KMS-11 (cell line): ENCODE results near the gene GARNL3.

Experiments used
- H2AFZ ChIP-seq: fragments of 200-600 bp; sonication (generic); 2 replicates; pipeline ENCODE4 v1.6.1; 2016; ENCODE audit warnings: antibody characterized with exemption, mixed run types, low read depth
- H3K27ac ChIP-seq: fragments of 200-600 bp; sonication (generic); 2 replicates; pipeline ENCODE4 v1.6.1; 2016; ENCODE audit warnings: mild to moderate bottlenecking, mixed run types
- H3K27me3 ChIP-seq: fragments of 200-600 bp; sonication (generic); 2 replicates; pipeline ENCODE4 v1.6.1; 2017; ENCODE audit warnings: mild to moderate bottlenecking, low read depth, mixed run types, moderate library complexity; ENCODE audit not compliant: insufficient read depth
- H3K36me3 ChIP-seq: fragments of 200-600 bp; sonication (generic); 2 replicates; pipeline ENCODE4 v1.6.1; 2017; ENCODE audit warnings: mild to moderate bottlenecking, mixed run types; ENCODE audit not compliant: insufficient read depth
- H3K4me1 ChIP-seq: fragments of 200-600 bp; sonication (generic); 2 replicates; pipeline ENCODE4 v1.6.1; 2016; ENCODE audit warnings: mild to moderate bottlenecking, low read depth, mixed run types; ENCODE audit not compliant: poor library complexity, severe bottlenecking
- H3K4me2 ChIP-seq: fragments of 200-600 bp; sonication (generic); 2 replicates; pipeline ENCODE4 v1.7.0; 2016; ENCODE audit warnings: mild to moderate bottlenecking, mixed run types
- H3K4me3 ChIP-seq: fragments of 200-600 bp; sonication (generic); IDR thresholded peaks from 2 replicates; pipeline ENCODE4 v1.6.1; 2017; ENCODE audit warnings: low read depth, low read length, mixed read lengths; ENCODE audit not compliant: insufficient read depth
- H3K79me2 ChIP-seq: fragments of 200-600 bp; sonication (generic); 2 replicates; pipeline ENCODE4 v1.6.1; 2016; ENCODE audit warnings: low read depth, mixed run types; ENCODE audit not compliant: insufficient read depth
- H3K9ac ChIP-seq: fragments of 200-600 bp; sonication (generic); 2 replicates; pipeline ENCODE4 v1.6.1; 2016; ENCODE audit warnings: mild to moderate bottlenecking, mixed run types
- H4K20me1 ChIP-seq: fragments of 200-600 bp; sonication (generic); 2 replicates; pipeline ENCODE4 v1.6.1; 2016; ENCODE audit warnings: mild to moderate bottlenecking, mixed run types; ENCODE audit not compliant: insufficient read depth
- TF ChIP-seq, protein P1 (sequence below): fragments of 200-600 bp; sonication (generic); conservative IDR thresholded peaks from 2 replicates; pipeline ENCODE4 v1.6.1; 2017; ENCODE audit warnings: low read depth, mild to moderate bottlenecking, antibody characterized with exemption, low read length, moderate library complexity, mixed read lengths

Gene GARNL3

DNA sequence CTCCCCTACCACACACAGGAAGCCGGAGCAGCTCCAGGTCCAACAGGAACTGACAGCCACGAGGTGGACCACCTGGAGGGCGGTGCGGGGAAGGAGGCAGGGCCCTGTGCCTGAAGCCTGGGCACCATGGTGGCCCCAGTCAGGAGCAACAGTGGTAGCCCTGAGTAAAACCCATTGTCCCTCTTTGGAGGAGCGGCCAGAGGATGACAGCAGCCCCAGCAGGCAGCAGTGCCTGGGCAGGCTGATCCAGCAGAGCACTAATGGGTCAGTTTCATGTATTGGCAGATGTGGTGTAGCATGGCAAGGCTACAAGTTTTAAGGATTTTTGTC lies 47.7 kb upstream of the GARNL3 start:
- Histone ChIP-seq H3K4me3 (no peak overlapping the region), H3K4me1 (peaks cover 25% of the 10 kb centered on the region), H2AFZ (no peak overlapping the region), H3K27ac (no peak overlapping the region), H3K9ac (no peak overlapping the region), H3K4me2 (no peak overlapping the region), H3K27me3 (no peaks in the 10 kb centered on the region), H3K79me2 (no peaks in the 10 kb centered on the region), H3K36me3 (no peaks in the 10 kb centered on the region), H4K20me1 (no peaks in the 10 kb centered on the region)
- TF ChIP-seq, protein P1, sequence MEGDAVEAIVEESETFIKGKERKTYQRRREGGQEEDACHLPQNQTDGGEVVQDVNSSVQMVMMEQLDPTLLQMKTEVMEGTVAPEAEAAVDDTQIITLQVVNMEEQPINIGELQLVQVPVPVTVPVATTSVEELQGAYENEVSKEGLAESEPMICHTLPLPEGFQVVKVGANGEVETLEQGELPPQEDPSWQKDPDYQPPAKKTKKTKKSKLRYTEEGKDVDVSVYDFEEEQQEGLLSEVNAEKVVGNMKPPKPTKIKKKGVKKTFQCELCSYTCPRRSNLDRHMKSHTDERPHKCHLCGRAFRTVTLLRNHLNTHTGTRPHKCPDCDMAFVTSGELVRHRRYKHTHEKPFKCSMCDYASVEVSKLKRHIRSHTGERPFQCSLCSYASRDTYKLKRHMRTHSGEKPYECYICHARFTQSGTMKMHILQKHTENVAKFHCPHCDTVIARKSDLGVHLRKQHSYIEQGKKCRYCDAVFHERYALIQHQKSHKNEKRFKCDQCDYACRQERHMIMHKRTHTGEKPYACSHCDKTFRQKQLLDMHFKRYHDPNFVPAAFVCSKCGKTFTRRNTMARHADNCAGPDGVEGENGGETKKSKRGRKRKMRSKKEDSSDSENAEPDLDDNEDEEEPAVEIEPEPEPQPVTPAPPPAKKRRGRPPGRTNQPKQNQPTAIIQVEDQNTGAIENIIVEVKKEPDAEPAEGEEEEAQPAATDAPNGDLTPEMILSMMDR: no peak

DNA sequence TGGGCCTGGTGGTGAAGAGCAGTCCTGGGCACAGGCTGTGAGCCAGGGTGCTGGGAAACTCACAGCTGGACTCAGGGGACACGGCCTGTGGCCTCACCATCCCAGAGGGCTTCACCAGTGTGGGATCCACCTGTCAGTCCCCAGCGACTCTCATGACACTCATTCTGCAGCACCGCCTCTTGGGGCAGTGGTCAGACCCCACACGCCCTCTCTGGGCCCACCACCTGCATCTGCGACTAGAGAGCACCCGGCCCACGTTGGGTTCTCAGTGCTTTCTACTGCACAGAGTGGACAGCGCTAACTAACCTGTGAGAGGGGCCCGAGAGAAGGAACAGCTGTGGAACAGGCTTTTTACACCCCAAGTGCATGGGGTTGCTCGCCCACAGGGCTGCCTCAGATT lies 45.8 kb upstream of the GARNL3 start:
- Histone ChIP-seq H3K27ac (no peak overlapping the region), H2AFZ (no peak overlapping the region), H4K20me1 (no peaks in the 10 kb centered on the region), H3K79me2 (no peaks in the 10 kb centered on the region), H3K9ac (no peak overlapping the region), H3K4me3 (no peak overlapping the region), H3K27me3 (no peaks in the 10 kb centered on the region), H3K36me3 (no peaks in the 10 kb centered on the region), H3K4me2 (no peak overlapping the region), H3K4me1 (peaks cover 30% of the 10 kb centered on the region)
- TF ChIP-seq, protein P1: no peak

DNA sequence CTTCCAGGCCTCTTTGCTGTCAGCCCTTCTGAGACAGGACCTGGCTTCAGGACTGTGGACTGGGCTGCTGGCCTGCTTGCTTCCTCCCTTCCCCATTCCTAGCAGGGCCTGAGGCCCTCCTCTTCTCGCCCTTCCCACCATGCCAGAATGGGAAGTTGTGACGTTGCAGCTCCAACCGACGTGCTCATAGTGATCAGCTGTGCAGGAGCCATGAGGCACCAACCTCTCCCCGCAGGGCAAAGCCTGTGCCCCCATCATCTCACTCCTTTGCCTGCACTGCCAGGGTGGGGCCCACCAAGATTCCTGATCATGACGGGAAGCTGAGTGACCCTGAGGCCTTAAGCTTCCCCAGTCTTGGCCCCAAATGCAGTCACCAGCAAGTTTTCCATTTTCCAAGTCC lies 45.1 kb upstream of the GARNL3 start:
- Histone ChIP-seq H3K9ac (no peak overlapping the region), H3K4me2 (no peak overlapping the region), H3K27me3 (no peaks in the 10 kb centered on the region), H3K27ac (no peak overlapping the region), H4K20me1 (no peaks in the 10 kb centered on the region), H3K4me3 (no peak overlapping the region), H3K79me2 (no peaks in the 10 kb centered on the region), H2AFZ (no peak overlapping the region), H3K36me3 (no peaks in the 10 kb centered on the region), H3K4me1 (peaks cover 30% of the 10 kb centered on the region)
- TF ChIP-seq, protein P1: no peak

DNA sequence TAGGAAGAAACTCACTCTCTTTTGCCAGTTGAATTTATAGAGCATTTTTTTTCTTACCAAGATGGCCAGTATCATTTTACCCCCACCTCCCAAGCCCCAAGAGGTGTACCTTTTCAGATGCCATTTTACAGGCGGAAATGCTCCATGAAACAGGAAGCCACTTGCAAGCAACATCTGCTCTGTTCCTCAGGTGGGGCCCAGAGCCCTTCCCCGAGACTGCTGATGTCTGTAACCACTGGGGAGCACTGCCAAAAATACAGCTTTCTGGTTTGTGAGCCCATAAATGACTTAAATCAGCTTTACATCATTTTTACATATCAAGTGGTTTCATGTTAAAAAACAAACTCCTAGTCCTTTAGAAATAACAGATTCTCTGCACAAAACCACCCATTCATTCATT lies 42.9 kb upstream of the GARNL3 start:
- H3K9ac ChIP-seq: no peak overlapping the region
- TF ChIP-seq, protein P1: no peak
- no peak overlapping the region for H3K4me2 ChIP-seq
- H3K36me3 ChIP-seq: no peaks in the 10 kb centered on the region
- no peaks in the 10 kb centered on the region for H3K27me3 ChIP-seq
- H3K79me2 ChIP-seq: no peaks in the 10 kb centered on the region; the same call in 1 of the 2 replicates
- H4K20me1 ChIP-seq: no peaks in the 10 kb centered on the region
- no peak overlapping the region for H2AFZ ChIP-seq
- no peak overlapping the region for H3K27ac ChIP-seq
- peaks cover 27% of the 10 kb centered on the region for H3K4me1 ChIP-seq
- H3K4me3 ChIP-seq: no peak overlapping the region
